Astrocyte (in vitro differentiated cells and primary cell): ENCODE measurements around the gene DYNLRB2. TPM values are rescaled to one million over a fixed set of nuclear protein-coding genes. Genes with fewer than 3 reads are reported as not detected.

Source experiments
- DNase-seq: peaks from one replicate; pipeline ENCODE4 v3.0.0-alpha.2; 2010; ENCODE audit warnings: low read depth
- FAIRE-seq: peaks from 2 replicates; lab custom pipeline; 2011; peaks lifted over from hg19 to GRCh38; lab: Jason Lieb, UNC
- H2AFZ ChIP-seq: 2 replicates; pipeline ENCODE4 v1.6.0; 2012; ENCODE audit warnings: low read depth, low read length, inconsistent platforms
- H3K27ac ChIP-seq: 2 replicates; pipeline ENCODE4 v1.5.1; 2011; ENCODE audit warnings: low read depth, low read length, inconsistent platforms
- H3K27me3 ChIP-seq: 2 replicates; pipeline ENCODE4 v1.6.0; 2011; ENCODE audit warnings: low read length, inconsistent platforms; ENCODE audit not compliant: insufficient read depth
- H3K36me3 ChIP-seq: 2 replicates; pipeline ENCODE4 v1.5.1; 2011; ENCODE audit warnings: low read length, inconsistent platforms; ENCODE audit not compliant: insufficient read depth
- H3K4me1 ChIP-seq: 2 replicates; pipeline ENCODE4 v1.5.1; 2011; ENCODE audit warnings: low read length, inconsistent platforms; ENCODE audit not compliant: insufficient read depth
- H3K4me2 ChIP-seq: 2 replicates; pipeline ENCODE4 v1.6.0; 2012; ENCODE audit warnings: low read length, inconsistent platforms
- H3K4me3 ChIP-seq: 2 replicates; pipeline ENCODE4 v1.5.1; 2011; ENCODE audit warnings: low read depth, mild to moderate bottlenecking, low read length, inconsistent platforms; ENCODE audit not compliant: insufficient read depth
- H3K79me2 ChIP-seq: 2 replicates; pipeline ENCODE4 v1.6.0; 2012; ENCODE audit warnings: mild to moderate bottlenecking, low read length, inconsistent platforms; ENCODE audit not compliant: insufficient read depth
- H3K9ac ChIP-seq: 2 replicates; pipeline ENCODE4 v1.6.0; 2012; ENCODE audit warnings: mild to moderate bottlenecking, low read length, inconsistent platforms
- H3K9me3 ChIP-seq: 2 replicates; pipeline ENCODE4 v1.5.1; 2012; ENCODE audit warnings: low read depth, mild to moderate bottlenecking, low read length, inconsistent platforms; ENCODE audit not compliant: insufficient read depth
- H4K20me1 ChIP-seq: 2 replicates; pipeline ENCODE4 v1.6.0; 2012; ENCODE audit warnings: low read length, inconsistent platforms; ENCODE audit not compliant: insufficient read depth
- H3K27ac Mint-ChIP-seq: one replicate; pipeline ENCODE4 v1.8.0; 2021; ENCODE audit warnings: mild to moderate bottlenecking, mixed read lengths; ENCODE audit not compliant: unreplicated experiment
- H3K27me3 Mint-ChIP-seq: one replicate; pipeline ENCODE4 v1.8.0; 2021; ENCODE audit warnings: low read depth, mixed read lengths; ENCODE audit not compliant: unreplicated experiment
- H3K36me3 Mint-ChIP-seq: one replicate; pipeline ENCODE4 v1.8.0; 2021; ENCODE audit warnings: low read depth, mixed read lengths; ENCODE audit not compliant: unreplicated experiment
- H3K4me1 Mint-ChIP-seq: one replicate; pipeline ENCODE4 v1.8.0; 2021; ENCODE audit warnings: low read depth, mixed read lengths; ENCODE audit not compliant: unreplicated experiment
- H3K4me3 Mint-ChIP-seq: one replicate; pipeline ENCODE4 v1.8.0; 2021; ENCODE audit warnings: mild to moderate bottlenecking, moderate library complexity, mixed read lengths; ENCODE audit not compliant: unreplicated experiment
- H3K9me3 Mint-ChIP-seq: one replicate; pipeline ENCODE4 v1.8.0; 2021; ENCODE audit warnings: mild to moderate bottlenecking, mixed read lengths; ENCODE audit not compliant: unreplicated experiment
- EZH2 ChIP-seq: IDR thresholded peaks from 2 replicates; pipeline ENCODE4 v1.6.1; 2012; ENCODE audit warnings: mild to moderate bottlenecking, low read length, inconsistent platforms; ENCODE audit not compliant: insufficient read depth
- total RNA-seq: library from RNA; stranded (reverse); gene quantifications from 2 replicates; pipeline ENCODE4 v1.2.1, GENCODE V29; 2021
- TF ChIP-seq, protein P1 (sequence below): IDR thresholded peaks from 2 replicates; pipeline ENCODE4 v1.5.1; 2011; ENCODE audit warnings: low read depth, mild to moderate bottlenecking, inconsistent platforms, low read length, moderate library complexity; ENCODE audit not compliant: insufficient read depth

DYNLRB2 gene
- total RNA-seq, 1 donor from 2014 or later, result not detected

DNA sequence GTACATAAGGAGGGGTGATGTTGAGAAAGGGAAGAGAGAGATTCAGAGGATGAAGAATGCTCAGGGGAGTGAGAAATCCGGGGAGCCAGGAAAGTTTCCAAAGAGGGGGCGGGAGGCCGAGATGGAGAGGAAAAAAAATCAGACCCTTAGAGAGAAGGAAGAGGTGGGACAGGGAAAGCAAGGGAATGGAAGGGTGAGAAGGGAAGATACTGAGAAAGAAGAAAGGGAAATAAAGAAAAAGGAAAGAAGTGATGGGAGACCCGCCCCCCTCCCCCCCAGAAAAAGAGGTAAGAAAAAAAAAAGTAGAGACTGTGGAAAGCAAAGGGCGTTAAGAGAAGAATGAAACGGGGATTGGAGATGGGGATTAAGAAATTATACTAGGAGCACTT lies 507 bp downstream of the DYNLRB2 start:
- Histone ChIP-seq H3K9ac (peak overlapping the region; percentile 87), H3K9me3 (no peaks in the 10 kb centered on the region), H3K27me3 (peaks cover 3% of the 10 kb centered on the region), H2AFZ (peak overlapping the region; percentile 92), H3K4me2 (peak overlapping the region; percentile 86), H3K36me3 (no peaks in the 10 kb centered on the region), H3K27ac (peak overlapping the region; percentile 62), H3K4me1 (no peaks in the 10 kb centered on the region), H4K20me1 (no peaks in the 10 kb centered on the region), H3K79me2 (no peaks in the 10 kb centered on the region), H3K4me3 (peak overlapping the region; percentile 72)
- DNase-seq, result no peak
- H3K4me3 Mint-ChIP-seq, result peak overlapping the region; percentile 91
- no peaks in the 10 kb centered on the region for H3K4me1 Mint-ChIP-seq
- FAIRE-seq, result no peak
- peak overlapping the region; percentile 51 for H3K27ac Mint-ChIP-seq
- H3K36me3 Mint-ChIP-seq, result no peaks in the 10 kb centered on the region
- no peak for TF ChIP-seq EZH2
- TF ChIP-seq, protein P1, sequence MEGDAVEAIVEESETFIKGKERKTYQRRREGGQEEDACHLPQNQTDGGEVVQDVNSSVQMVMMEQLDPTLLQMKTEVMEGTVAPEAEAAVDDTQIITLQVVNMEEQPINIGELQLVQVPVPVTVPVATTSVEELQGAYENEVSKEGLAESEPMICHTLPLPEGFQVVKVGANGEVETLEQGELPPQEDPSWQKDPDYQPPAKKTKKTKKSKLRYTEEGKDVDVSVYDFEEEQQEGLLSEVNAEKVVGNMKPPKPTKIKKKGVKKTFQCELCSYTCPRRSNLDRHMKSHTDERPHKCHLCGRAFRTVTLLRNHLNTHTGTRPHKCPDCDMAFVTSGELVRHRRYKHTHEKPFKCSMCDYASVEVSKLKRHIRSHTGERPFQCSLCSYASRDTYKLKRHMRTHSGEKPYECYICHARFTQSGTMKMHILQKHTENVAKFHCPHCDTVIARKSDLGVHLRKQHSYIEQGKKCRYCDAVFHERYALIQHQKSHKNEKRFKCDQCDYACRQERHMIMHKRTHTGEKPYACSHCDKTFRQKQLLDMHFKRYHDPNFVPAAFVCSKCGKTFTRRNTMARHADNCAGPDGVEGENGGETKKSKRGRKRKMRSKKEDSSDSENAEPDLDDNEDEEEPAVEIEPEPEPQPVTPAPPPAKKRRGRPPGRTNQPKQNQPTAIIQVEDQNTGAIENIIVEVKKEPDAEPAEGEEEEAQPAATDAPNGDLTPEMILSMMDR, result no peak
- H3K9me3 Mint-ChIP-seq, result peaks cover 2% of the 10 kb centered on the region
- H3K27me3 Mint-ChIP-seq, result peaks cover 8% of the 10 kb centered on the region

DNA sequence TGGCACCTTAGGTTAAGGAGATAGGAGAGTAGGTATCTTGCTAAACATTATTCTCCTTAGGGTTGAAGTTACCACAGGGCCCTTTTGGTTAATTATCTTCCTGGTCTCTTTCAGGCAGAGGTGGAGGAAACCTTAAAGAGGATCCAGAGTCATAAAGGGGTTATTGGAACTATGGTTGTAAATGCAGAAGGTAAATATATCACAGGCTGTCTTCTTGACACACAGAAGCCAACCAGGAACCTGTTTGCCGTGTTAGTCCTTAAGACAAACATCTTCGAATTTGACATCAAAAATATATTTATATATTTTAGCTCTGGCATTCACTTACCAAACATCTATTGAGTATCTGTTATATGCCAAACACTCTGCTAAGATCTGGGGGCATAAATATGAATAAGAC lies 2.4 kb downstream of the DYNLRB2 start:
- no peak overlapping the region for H3K4me3 ChIP-seq
- TF ChIP-seq, protein P1, result no peak
- TF ChIP-seq EZH2, result no peak
- no peaks in the 10 kb centered on the region for H3K36me3 ChIP-seq
- no peak for DNase-seq
- no peak overlapping the region for H3K4me2 ChIP-seq
- H3K9me3 Mint-ChIP-seq, result peaks cover 2% of the 10 kb centered on the region
- no peak overlapping the region for H3K9ac ChIP-seq
- no peak overlapping the region for H3K4me3 Mint-ChIP-seq
- no peaks in the 10 kb centered on the region for H3K36me3 Mint-ChIP-seq
- no peaks in the 10 kb centered on the region for H3K9me3 ChIP-seq
- H3K27me3 ChIP-seq, result no peaks in the 10 kb centered on the region
- H3K4me1 ChIP-seq, result no peaks in the 10 kb centered on the region
- H2AFZ ChIP-seq, result no peak overlapping the region
- no peak overlapping the region for H3K27ac ChIP-seq
- peaks cover 7% of the 10 kb centered on the region for H3K27me3 Mint-ChIP-seq
- no peaks in the 10 kb centered on the region for H3K4me1 Mint-ChIP-seq
- no peak for FAIRE-seq
- no peaks in the 10 kb centered on the region for H3K79me2 ChIP-seq
- no peak overlapping the region for H3K27ac Mint-ChIP-seq
- H4K20me1 ChIP-seq, result no peaks in the 10 kb centered on the region

DNA sequence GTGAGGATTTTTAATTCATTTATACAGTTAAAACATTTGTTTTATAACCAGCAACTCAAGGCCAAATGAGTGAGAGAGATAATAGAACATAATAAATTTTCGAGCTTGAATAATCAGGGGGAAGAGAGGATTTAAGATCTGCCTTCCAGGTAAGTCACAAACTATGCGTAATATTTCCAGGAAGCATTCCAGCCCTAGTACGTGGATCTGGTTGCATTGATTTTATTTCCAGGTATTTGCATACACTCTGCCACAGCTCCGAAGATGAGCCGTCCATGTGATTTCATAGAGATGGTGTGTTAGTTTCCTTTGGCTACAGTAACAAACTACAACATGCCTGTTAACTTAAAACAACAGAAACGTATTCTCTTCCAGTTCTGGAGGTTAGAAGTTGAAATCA lies 3.5 kb downstream of the DYNLRB2 start:
- no peak for DNase-seq
- Mint-ChIP-seq H3K4me1 (no peaks in the 10 kb centered on the region), H3K27me3 (peaks cover 7% of the 10 kb centered on the region), H3K4me3 (no peak overlapping the region), H3K27ac (no peak overlapping the region), H3K9me3 (peaks cover 2% of the 10 kb centered on the region), H3K36me3 (no peaks in the 10 kb centered on the region)
- Histone ChIP-seq H3K79me2 (no peaks in the 10 kb centered on the region), H3K9me3 (no peaks in the 10 kb centered on the region), H3K36me3 (no peaks in the 10 kb centered on the region), H4K20me1 (no peaks in the 10 kb centered on the region), H3K4me1 (no peaks in the 10 kb centered on the region), H2AFZ (no peak overlapping the region), H3K9ac (no peak overlapping the region), H3K4me3 (no peak overlapping the region), H3K4me2 (no peak overlapping the region), H3K27ac (no peak overlapping the region), H3K27me3 (no peaks in the 10 kb centered on the region)
- no peak for TF ChIP-seq EZH2
- TF ChIP-seq, protein P1, result no peak
- no peak for FAIRE-seq
